HCT116 (cell line): ENCODE results near the gene IGFL3.

Experiments
- CTCF ChIP-seq, 3 experiments: fragments of 200-600 bp in 1 of 3; sonication (generic) in 1 of 3; IDR thresholded peaks in 2 of 3; conservative IDR thresholded peaks in 1 of 3; 2 replicates each; pipeline ENCODE4 v1.5.1; 2012 to 2017; ENCODE audit warnings: low read depth in 2 of 3, low read length in 2 of 3, antibody characterized with exemption in 1 of 3, borderline replicate concordance in 1 of 3, control low read depth in 1 of 3, mild to moderate bottlenecking in 1 of 3, mixed read lengths in 1 of 3, mixed run types in 1 of 3, moderate library complexity in 1 of 3; ENCODE audit not compliant: insufficient read depth in 1 of 3
- EZH2 ChIP-seq: fragments of 200-600 bp; sonication (generic); IDR thresholded peaks from 2 replicates; pipeline ENCODE4 v1.6.1; 2017; ENCODE audit warnings: antibody characterized with exemption, mixed run types
- MAX ChIP-seq: IDR thresholded peaks from 2 replicates; pipeline ENCODE4 v1.6.1; 2012
- POLR2AphosphoS5 ChIP-seq: IDR thresholded peaks from 2 replicates; pipeline ENCODE4 v1.6.1; 2011; ENCODE audit warnings: mild to moderate bottlenecking, low read depth, low read length, moderate library complexity
- ZNF274 ChIP-seq: fragments of 200-500 bp; sonication (Bioruptor generic); IDR thresholded peaks from 2 replicates; pipeline ENCODE4 v1.6.1; 2014; ENCODE audit warnings: mild to moderate bottlenecking, low read depth, low read length, inconsistent platforms

GRCh38 chr19:46137915-46138473 lies 13.5 kb upstream of the IGFL3 start:
- TF ChIP-seq CTCF (IDR thresholded peaks at IDR 0.05 in 2 of 3, conservative IDR thresholded peaks at IDR 0.05 in 1 of 3; ENCODE audit: borderline replicate concordance in 1 of 3, insufficient read depth in 1 of 3, low read depth in 2 of 3, low read length in 2 of 3) (no peak), ZNF274 (no peak), MAX (no peak), EZH2 (no peak), POLR2AphosphoS5 (no peak)
